NCI-H2196 treated with DMSO at 0.1 percent for 48 hours (cell line): ENCODE results near the gene TXNRD2.
A peak's percentile ranks its signal among the peaks of the same experiment; 100 is the strongest.

Source experiments
- DNase-seq: peaks from one replicate; lab custom pipeline; 2025; ENCODE audit not compliant: unreplicated experiment; lab: John Stamatoyannopoulos, UW

Gene TXNRD2

DNA sequence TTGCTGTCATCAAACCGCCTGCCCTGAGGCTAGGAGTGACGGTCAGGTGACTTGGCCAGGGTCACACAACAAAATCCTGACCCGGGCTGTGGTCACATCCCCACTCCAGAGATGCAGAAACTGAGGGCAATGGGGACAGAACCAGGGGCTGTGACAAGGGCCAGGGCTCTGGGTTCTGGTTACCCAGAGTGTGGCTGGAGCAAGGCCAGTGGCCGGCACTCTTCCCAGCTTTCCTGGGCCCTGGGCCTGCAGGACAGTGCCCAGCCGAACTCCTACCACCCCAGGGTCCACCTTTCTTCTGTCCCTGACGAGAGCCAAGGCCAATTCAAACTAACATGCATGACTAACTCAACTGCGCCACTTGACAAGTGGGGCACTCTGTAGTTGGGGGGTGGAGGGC lies 39.1 kb upstream of the TXNRD2 start:
- DNase-seq, result no peak

DNA sequence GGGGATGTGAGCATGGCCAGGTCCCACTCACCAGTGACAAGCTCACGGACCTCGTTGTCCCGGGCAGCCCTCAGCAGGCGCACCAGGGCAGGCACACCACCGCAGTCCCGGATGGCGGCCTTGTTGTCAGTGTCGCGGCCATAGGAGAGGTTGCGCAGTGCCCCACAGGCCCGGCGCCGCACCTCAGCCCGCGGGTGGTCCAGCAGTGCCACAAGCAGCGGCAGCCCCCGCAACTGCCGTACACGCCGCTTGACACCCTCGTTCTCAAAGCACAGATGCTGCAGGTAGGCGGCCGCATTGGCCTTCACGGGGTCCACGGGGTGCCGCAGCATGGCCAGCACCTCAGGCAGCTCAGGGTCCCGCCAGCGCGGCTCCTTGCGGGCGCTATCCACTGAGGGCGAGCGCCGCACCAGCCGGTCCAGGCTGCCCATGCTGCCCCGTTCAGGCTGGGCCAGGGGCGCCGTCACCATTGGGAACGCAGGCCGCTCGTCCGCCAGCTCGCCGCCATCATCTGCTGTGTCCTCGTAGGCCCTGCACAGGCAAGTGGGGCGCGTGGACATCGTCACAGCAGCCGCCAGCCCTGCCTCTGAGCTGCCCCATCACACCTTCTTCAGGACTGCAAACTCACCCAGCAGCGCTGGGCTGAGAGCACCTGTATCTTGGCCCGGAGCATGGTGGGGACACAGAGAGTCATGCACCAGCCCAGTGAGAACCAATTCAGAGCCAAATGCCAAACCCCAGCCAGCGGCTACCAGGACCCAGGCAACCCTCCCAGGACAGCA lies 38.3 kb upstream of the TXNRD2 start:
- no peak for DNase-seq

DNA sequence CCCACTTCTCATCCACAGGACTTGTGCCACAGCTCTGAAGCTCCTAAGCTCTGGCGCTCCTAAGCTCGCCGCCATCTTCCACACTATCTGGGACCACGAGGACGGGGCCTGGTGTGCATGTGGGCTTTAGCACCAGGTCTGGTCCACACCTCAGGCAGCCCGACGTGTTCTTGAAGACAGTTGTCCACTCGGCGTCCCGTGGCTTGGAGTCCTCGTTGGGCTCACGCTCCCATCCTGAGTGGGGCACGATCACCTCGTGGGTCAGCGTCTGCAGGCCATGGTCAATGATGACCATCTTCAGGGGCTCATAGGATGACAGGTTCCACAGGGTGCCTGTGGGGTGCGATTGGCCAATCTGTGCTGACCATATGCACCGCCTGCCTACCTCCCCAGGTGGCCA lies 37.1 kb upstream of the TXNRD2 start:
- DNase-seq, result no peak

DNA sequence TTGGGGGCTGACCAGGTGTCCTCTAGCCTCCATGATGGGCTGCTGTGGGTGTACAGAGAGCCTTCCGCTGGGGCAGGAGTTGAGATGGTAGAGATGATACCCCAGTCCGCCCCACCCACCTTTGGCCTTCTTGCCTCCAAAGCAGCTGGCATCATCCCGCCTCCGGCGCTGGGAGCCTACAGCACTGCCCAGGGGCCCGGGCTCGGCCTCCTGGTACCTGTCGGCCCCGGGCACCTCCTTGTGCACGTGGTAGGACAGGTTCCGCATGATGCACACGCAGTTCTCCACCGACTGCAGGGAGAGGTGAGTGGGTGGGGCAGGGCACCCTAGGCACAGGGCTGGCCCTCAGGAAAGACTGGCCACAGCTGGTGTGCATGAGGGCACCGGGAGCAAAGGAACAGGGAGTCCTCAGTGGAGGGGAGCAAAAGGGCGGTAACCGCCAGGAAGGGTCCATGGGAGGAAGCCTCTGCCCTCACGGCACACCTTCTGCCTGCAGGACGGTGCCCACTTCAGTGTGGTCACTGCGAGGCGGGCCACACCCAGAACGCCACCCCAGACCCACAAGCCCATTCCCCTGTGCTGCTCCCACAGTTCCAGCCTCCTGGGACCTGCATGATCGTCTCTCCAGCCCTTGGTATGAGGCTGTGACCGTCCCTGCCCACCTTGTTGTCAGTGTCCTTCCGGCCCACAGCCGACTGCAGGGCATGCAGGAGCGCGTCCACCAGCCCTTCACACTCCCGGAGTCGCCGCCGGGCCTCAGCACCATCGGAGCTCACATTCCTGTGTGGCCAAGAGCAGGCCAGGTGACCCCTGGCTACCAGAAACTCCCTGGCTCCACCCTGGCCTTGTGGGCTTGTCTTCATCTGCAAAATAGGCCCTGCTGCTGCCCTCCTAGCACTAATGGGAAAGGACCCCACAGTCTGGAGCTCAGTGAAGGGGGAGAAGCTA lies 36.0 kb upstream of the TXNRD2 start:
- DNase-seq, result no peak

DNA sequence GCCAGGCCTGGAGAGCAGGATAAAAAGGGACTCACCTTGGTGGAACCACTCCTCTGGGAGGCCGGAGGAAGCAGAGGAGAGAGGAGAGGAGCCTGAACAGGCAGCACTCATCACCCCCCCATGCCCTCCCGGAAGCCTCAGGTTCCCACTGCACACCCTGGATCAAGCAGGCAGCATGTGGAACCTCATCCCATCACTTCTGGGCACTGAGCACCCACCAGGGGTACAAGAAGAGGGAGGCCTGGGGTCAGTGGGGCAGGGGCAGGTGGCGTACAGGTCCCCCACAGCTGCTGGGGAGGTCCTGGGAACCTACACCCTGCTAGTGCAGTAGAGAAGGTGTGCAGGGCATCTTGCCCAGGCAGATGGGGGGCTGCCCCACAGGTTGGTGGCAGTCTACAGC lies 35.1 kb upstream of the TXNRD2 start:
- no peak for DNase-seq

DNA sequence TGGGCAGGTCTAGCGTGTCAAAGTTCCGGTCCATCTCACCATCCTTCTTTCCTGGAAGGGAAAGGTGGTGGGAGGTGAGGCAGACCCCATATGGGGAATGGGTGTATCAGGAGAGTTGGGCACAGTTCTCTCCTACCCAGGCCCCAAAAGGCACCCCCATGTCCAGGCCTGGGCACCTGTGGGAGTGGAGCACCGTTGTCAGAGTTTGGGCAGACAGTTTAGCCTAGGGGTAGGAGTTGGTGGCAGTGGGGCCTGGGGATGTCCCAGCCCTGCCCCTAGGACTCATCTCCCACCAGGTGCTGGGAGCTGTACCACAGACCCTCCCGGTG lies 34.1 kb upstream of the TXNRD2 start:
- DNase-seq, result no peak

DNA sequence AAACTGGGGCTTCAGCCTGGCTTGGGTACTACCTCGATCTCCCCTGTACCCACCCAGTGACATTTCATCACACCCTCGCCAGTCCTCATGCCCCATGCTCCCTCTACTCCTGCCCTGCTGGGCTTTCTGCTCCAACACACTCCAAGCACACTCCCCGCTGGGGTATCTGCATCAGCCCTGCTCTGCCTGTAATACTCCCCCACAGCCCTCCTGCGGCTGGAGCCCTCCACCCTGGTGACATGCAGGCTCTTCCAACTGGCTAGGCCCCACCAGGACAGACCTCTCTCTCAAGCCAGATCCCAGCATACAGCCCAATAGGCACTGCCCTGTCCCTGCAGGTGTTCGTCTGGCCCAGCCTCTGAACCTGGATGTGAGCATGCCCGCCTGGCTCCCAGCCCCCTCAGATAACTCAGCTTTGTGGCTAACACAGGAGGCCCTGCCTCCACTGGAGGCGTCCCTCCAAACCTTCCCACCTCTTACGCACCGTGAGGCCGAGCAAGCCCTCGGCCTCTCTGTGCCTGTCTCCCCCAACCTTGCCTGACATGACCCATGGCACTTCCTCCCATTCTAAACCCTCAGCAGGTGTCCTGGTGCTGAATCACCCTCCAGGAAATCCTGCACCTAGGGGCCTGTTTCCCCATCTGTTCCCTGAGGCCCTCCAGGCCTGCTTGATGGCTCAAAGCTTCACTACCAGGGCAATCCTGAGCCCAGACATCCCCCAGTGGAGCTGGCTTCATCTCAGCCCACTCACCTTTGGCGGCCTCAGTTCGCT lies 33.5 kb upstream of the TXNRD2 start:
- DNase-seq, result no peak

DNA sequence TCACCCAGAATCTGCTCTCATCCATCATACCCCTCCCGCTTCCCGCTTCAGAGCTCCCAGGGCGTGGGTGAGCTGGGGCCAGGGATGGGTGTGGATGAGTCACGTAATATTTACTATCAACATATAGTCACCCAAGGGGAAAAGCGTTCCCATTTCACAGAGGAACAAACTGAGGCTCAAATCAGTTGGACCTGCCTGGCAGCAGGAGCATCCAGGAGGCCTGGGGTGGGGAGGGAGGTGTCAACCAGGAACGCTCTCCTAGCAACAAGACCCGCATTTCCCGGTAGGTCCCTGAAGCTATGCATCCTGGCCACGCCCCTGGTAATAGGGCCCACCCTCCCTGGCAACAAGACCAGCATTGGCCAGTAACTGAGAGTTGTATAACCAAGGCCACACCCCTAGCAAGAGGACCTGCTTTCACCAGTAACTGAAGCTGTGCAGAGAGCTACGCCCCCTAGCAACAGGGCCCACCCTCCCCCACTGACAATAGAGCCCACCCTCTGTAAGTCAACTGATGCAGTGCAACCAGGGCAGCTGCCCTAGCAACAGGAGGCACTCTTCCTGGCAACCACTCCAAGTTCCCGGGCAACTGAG lies 32.7 kb upstream of the TXNRD2 start:
- DNase-seq, result peak; percentile 63

DNA sequence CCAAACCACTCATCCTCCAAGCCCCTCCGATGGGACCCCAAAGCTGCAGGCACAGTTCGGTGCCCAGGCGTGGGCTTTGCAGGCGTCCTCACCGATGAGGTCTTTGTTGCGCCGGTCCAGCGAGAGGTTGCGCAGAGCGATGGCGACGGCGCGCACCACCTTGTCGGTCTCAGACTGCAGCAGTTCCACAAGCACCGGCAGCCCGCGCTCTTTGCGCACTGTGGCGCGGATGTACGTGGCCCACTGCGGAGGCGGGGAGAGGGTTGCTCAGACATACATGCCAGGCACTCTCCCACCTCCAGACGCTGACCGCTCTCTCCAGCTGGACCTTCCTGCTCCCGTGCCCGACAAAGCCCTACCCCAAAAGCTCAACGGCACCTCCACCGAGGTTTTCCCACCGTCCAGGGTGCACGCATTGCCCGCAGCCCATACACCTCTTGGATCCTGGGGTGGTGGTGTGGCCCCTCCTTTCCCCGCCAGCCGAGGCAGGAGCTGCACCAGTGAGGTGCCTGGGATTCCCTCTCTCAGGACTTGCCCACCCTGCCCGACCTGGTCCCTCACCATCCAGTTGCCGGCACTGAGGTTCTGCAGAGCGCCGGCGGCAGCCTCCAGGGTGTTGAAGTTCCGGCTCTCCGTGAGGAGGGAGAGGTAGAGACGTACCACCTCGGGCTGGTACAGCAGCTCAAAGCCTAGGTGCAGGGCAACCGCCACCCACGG lies 32.1 kb upstream of the TXNRD2 start:
- no peak for DNase-seq

DNA sequence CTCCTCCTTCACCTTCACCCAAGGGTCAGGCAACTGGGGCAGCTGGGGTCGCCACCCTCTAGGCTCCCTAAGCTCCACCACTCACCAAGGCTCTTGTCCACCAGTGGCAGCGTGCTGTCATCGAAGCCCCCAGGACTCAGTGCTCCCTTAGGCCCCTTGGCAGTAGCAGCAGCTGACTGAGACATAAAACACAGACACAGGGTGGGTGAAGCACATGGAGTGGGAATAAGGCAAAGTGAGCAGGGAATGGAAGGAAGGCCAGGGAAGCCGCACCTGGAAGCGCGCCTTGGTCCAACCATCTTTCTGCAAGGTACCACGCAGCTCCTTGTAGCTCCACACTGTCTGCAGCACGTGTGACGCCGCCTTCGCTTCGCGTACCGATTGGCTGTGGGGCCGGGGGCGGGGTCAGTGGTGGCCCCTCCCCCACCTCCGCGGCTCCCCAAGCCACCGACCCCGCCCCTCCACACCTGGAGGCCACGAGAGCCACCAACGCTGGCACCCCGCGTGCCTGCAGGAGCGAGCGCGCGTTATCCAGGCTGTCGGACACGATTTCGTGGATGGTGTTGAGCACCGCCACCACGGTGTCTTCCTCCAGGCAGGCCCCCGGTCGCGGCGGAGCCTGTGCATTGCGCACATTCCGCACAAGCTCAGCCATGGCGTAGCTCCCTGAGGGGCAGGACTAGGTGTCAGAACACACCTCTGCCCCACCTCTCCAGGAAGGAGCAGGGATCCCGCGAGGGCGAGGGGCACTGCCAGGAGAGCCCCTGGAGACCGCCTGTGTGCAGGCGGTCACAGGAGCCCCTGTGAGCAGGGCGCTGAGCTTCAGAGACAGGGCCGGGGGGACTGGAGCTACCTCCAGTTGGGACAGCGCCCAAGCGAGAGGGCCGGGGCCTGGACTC lies 31.3 kb upstream of the TXNRD2 start:
- DNase-seq, result no peak

DNA sequence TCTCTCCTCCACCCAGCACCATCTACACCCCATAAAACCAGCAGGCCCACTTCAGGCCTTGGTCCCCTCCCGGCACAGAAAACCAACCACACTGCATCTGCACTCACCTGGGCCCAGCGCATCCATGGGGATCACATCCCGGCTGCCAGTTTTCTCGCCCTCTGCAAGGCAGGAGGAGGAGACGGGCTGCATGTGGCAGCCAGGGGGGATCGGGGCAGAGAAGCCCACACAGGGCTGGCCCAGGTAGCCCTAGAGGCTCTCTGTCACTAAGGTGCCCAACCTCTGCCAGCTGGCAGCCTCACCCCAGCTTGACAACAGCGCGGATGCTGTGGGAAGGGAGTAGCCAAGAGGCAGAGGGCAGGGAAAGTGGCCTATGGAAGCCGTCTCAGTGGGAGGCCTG lies 30.6 kb upstream of the TXNRD2 start:
- no peak for DNase-seq

DNA sequence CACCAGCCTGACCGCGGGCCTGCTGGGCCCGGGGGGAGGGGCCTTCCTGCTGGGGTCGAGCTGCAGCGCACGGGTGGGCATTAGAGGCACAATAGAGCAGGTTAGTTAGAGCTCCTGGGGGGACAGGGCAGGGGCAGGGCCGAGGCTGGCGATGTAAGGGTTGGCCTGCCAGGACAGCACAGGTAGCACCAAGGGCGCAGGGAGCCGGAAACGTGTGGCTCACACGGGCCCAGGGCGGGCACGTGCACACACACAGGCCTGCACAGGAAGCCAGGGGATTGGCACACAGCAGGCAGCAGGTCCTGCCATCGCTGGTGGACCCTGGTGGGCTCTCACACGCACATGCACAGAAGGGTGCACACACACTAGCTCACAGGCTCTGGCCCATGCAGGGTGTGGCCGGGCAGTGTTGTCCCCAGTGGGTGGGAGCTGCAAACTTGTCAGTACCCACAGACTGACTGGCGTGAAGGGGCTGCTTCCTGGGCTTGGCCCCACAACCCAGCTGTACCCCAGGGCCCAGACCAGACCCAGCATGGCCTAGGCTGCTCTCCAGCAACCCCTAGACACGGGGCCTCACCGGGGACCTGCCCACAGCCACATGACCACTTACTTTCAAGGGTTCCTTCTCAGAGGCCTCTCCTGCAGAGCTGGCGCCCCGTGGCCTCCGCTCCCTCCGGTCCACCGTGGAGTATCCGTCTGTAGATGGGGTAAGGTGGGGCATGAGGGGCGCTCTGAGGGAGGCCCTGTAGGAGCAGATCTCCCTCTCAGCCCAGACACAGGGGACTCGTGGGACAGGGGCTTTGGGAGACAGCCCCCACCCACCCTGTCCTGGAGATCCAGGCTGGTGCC lies 29.9 kb upstream of the TXNRD2 start:
- DNase-seq, result no peak

DNA sequence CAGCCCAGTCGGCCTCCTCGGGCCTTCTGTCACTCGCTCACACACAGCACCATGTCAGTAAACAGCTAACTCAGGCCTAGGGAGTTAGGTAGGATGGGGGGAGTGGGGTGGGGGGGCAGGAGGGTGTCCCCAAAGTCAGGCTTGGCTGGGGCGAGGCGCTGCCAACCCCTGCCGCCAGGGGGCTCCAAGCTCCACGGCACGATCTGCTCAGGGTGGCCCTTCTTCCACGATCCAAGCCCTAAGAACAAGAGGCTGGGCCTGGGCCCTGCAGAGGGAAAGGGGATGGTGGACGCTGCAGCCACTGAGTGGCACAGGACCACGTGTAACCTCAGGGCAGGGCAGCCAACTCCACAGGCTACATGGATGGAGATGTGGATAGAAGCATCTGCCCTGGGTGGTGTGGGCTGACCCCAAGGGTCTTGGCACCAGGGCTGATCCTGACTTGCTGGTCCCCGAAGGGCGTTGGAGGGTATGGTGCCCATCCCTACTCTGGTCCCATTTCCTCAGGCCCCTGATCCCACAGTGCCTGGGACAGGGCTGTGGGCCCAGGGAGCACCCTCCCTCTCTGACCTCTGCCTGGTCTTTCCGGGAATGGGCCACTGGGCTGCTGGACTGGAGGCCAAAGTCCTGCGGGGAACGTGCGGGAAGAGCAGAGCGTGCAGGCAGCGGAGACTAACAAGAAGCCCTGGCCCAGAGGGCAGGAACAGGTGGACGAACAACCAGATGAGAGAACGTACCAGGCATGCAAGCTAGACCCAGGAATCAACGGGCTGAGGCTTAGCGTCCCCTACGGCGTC lies 29.1 kb upstream of the TXNRD2 start:
- DNase-seq, result peak; percentile 21

DNA sequence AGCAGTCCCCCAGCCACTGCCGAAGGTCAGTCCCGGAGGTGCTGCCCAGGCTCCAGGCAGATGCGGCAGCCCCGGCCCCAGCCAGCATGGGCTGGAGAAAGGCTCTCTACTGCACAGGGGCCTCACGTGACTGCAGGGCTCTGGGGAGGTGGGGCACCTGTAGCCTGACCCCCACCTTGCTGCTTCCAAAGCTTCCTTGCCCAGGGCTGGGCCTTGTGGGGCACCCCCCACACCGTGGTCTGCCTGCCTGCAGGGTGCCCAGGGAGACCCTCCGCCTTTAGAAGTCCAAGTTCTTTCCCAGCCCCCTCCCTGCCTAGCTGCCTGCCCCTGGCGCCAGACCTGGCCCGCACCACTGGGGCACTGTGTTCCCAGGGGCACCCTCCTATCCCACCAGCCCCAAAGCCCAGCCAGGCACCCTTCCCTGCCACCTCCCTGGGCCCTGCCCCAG lies 28.4 kb upstream of the TXNRD2 start:
- no peak for DNase-seq

DNA sequence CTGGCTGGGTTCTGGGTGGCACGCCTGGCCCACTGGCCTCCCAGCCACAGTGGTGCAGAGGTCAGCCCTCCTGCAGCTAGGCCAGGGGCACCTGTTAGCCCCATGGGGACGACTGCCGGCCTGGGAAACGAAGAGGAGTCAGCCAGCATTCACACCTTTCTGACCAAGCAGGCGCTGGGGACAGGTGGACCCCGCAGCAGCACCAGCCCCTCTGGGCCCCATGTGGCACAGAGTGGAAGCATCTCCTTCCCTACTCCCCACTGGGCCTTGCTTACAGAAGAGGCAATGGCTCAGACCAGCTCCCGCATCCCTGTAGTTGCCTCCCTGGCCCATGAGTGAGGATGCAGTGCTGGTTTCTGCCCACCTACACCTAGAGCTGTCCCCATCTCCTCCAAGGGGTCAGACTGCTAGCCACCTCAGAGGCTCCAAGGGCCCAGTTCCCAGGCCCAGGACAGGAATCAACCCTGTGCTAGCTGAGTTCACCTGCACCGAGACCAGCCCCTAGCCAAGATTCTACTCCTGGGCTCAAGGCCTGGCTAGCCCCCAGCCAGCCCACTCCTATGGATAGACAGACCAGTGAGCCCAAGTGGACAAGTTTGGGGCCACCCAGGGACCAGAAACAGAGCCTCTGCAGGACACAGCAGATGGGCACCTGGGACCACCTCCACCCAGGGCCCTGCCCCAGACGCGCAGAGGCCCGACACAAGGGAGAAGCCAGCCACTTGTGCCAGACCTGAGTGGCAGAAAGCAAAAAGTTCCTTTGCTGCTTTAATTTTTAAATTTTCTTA lies 27.7 kb upstream of the TXNRD2 start:
- DNase-seq, result no peak

DNA sequence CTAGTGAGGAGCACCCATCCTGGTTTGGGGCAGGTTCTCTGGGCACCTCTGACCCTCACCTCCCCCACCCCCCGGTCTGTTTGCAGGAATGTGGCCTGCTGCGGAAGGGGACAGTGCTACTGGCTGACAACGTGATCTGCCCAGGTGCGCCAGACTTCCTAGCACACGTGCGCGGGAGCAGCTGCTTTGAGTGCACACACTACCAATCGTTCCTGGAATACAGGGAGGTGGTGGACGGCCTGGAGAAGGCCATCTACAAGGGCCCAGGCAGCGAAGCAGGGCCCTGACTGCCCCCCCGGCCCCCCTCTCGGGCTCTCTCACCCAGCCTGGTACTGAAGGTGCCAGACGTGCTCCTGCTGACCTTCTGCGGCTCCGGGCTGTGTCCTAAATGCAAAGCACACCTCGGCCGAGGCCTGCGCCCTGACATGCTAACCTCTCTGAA lies 26.9 kb upstream of the TXNRD2 start:
- no peak for DNase-seq
